ENCODE results near the gene FRYL.
"Not testable (repeated sequence)": the region's sequence is repeated elsewhere in the genome, so short reads cannot be mapped to it uniquely, and the experiment has no call there.

Gene FRYL

DNA sequence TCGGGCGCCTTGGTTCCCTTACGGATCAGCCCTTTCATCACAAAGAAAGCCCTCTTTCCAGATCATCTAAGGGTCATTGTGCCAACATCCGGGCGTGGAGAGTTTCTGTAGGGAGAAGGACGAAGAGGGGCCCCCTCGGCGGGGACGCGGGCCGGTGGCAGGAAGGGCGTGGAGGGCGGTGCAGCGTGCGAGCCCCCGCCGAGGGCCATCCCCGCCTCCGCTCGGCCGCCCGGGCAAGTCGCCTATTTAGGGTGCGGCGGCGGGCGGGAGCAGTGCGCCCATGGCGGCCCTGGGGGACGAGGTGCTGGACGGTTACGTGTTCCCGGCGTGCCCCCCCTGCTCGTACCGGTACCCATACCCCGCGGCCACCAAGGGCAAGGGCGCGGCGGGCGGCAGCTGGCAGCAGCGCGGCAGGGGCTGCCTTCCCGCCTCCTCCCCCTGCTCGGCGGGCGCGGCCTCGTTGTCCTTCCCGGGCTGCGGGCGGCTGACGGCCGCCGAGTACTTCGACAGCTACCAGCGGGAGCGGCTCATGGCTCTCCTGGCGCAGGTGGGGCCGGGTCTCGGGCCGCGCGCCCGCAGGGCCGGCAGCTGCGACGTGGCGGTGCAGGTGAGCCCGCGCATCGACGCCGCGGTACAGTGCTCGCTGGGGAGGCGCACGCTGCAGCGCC, 289.9 kb downstream of the FRYL start, which contains the start of gene ZAR1:
Gene ZAR1 (plus strand): TSS at position 241 of the 668 bp plus-strand sequence. CDS start 40 bp downstream, at position 281.
- DNase-seq (ENCODE audit: low spot score), result no peak

DNA sequence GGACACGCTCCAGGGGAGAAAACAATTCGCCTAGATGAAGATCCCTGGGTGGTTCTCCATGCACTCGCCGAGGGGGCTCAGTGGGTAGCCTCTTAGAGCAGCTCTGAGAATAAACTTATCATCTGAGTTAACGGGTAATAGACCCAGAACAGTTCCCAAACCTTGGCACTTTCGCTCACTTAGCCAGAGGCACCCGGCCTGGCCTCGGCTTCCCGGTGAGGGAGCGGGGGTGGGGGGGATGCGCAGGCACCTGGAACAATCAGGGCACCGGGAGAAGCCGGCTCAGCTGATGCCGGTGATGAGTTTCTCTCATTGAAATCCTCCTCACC, 290.4 kb downstream of the FRYL start:
- no peak for DNase-seq (ENCODE audit: low spot score)

DNA sequence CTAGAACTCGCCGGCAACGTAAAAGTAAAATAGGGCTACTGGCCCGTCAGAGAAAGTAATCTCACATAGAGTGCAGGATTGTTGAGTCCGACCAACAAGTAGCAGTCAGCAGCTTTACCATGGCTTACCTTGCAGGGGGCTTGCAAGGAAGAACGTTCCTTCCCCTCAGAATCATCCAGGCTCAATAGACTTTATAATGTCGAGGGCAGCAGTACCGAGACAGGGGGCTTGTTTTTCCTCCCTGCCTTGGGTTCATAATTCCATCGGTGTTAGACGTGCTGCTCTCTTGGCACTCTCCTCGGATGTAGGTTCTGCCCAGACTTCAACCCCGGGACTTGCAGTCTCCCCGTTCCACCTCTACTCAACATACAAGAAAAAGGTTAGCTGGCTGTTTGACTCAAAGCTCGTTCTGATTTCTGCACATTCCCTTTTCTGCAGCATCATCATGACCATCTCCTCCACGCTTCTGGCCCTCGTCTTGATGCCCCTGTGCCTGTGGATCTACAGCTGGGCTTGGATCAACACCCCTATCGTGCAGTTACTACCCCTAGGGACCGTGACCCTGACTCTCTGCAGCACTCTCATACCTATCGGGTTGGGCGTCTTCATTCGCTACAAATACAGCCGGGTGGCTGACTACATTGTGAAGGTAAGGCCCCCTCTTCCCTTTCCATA, 295.4 kb downstream of the FRYL start:
- no peak for DNase-seq (ENCODE audit: low spot score)

DNA sequence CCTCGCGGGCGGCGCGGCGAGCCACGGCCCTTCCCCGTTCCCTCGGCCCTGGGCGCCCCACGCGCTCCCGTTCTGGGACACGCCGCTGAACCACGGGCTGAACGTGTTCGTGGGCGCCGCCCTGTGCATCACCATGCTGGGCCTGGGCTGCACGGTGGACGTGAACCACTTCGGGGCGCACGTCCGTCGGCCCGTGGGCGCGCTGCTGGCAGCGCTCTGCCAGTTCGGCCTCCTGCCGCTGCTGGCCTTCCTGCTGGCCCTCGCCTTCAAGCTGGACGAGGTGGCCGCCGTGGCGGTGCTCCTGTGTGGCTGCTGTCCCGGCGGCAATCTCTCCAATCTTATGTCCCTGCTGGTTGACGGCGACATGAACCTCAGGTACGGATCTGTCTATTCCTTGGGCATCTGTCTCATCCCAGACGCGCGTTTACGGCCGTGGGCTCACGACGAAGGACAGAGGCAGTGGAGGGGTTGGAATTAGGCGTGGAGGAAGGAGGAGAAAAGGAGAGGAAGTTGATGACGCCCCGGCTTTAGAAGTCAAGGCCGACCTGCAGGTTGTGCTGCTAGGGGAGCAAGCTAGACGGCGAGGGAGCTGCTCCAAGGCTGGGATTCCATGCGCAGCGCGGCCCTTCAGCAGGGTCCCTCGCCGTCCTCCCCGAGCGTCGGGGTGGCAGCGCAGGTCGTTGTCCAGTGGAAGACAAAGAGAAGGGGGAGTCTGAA, 296.1 kb downstream of the FRYL start:
- DNase-seq (ENCODE audit: low spot score), result no peak

DNA sequence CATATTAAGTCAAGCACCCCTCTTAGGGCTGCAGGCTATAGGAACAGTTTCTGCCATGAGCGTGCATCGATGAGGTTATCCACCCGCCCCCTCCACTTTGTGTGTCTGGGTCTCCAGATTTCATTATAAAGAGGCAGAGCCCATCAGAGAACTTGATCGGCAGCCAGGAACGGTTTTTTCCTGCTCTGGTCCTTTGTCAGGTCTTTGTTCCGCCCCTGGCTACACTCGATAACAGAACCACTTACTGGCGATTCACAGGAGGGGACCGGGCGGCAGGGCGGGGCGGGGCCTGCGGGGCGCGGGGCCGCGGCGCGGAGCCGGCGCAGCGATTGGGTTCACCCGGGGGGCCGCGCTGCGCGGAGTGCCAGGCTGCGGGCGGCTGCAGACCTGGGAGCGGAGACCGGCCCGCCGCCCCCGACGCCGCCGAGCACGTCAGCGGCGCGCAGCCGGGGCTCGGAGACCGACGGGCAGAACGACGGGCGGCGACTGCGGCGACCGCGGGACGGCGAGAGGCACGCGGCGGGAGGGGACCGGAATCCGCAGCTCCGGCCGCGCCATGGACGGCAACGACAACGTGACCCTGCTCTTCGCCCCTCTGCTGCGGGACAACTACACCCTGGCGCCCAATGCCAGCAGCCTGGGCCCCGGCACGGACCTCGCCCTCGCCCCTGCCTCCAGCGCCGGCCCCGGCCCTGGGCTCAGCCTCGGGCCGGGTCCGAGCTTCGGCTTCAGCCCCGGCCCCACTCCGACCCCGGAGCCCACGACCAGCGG, 296.9 kb downstream of the FRYL start, which contains the start of gene SLC10A4:
Gene SLC10A4 (plus strand): TSS at position 338 of the 771 bp plus-strand sequence. CDS start 219 bp downstream, at position 557.
- DNase-seq (ENCODE audit: low spot score), result no peak

DNA sequence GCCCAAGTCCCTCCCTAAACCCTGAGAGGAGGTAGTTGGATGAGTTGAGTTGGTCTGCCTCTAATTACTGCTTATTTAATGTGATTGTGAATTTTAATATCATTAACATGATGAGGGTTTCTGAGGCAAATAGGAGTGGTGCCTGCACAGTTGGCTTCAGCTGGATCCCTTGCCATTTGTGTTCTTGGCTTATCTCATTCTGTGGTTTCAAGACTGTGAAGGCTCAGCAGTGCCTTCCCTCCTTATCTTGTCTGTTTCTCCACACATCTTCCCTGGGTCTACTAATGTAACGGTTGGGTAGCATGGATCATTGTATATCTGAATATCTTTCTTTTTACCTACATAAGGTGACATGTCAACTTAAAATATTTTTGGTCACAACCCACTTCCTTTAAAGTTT, 298.5 kb downstream of the FRYL start:
- DNase-seq (ENCODE audit: low spot score), result no peak

DNA sequence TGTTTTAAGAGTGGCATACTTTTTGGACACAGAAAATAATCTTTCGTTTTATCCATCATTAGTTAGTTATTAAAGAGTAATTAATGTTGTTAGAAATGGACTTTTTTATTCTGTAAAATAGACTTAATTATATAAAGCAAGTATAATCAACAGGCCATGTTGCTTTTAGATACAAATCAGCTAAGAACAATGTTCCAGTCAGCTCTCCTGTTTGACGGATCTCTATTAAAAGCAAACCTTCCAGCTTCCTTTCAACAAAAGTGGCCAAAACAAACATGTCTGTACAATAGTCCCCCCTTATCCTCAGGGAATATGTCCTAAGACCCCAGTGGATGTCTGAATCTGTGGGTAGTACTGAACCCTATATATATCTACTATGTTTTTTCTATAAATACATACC, 301.8 kb downstream of the FRYL start:
- DNase-seq (ENCODE audit: low spot score), result no peak

DNA sequence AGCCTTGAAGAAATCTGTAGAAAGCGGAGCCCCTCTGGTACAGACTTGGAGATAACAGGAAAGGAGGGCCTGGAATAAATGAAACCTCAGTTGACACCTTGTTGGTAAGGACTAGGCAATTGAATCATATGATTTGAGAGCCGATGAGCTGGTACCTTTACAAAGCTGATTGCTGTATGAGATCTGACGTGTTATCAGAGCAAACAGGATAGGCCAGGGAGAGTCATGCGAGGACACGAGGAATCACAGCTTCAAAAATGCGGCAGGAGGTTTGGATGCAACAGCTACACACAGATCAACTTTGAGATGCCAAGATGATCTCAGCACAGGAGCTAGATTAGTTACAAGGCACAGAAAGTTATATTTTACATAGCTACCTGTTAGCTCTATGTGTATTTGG, 304.3 kb downstream of the FRYL start:
- DNase-seq (ENCODE audit: low spot score), result no peak

DNA sequence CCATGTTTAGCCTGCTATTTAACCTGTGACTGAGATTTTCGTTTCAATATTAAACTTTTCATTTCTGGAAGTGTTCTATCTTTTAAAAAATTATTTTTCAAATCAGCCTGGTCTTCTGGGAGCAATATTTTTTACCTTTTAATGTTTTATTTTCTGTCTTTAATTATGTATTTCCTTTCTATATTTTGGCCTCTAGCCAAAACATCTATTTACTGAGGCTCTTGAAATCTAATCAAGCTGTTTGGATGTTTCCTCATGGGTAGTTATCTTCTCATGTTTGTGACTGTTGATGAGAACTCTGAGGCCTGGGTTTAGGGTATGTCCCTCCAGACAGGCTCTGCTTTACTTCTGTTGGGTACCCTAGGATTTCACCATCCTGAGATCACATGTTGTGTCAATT, 307.3 kb downstream of the FRYL start:
- no peak for DNase-seq (ENCODE audit: low spot score)

DNA sequence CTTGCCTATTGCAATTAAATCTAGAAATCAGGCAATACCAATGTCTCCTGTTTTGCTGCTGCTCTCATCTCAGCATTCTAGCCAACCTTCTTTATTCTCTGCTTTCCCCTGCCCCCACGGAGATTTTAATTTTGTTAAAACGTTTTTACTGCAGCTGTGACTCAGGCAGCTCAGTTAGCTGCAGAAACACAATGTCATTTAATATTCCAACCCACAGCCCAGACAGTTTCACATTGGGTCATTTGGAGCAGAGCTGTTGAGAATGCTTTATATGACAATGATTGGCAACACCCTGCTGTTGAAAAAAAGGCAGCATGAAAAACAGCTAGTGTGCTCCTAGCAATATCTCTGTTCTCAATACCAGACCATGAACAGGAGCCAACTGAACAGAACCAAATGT, 309.5 kb downstream of the FRYL start:
- no peak for DNase-seq (ENCODE audit: low spot score)

DNA sequence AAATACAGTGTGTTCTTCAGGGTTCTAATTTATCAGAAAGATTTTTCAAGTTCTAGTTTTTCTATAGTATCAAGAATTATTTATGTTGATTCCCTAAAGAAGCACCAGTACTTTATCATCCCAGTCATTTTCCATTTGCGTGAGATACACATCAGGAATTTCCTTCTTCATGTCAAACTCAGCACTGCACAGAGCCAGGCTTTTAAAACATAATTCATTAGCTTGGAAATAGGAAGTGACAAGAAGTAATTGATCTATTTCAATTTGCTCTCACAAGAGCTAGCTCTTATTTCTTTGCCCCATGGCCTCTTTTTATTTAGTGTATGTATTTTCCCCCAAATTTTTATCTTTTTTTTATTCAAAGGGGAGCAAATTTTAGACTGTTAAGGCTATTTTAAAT, 309.9 kb downstream of the FRYL start:
- no peak for DNase-seq (ENCODE audit: low spot score)

DNA sequence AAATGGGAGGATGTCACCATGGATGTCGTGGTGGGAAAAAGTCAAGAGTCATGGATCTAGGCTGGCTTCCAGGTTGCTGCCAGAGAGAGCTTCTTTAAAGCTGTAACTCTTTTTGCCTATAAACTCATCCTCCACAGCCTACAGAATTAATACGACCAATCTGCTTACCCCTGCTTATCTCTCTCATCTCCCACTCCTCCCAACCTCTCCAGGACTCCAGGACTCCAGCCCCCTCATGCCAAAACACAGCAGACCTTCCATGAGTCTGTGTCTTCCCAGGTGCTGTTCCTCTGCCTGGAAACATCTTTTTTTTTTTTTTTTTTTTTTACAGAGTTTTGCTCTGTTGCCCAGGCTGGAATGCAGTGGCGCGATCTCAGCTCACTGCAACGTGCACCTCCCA, 312.2 kb downstream of the FRYL start:
- no peak for DNase-seq (ENCODE audit: low spot score)

DNA sequence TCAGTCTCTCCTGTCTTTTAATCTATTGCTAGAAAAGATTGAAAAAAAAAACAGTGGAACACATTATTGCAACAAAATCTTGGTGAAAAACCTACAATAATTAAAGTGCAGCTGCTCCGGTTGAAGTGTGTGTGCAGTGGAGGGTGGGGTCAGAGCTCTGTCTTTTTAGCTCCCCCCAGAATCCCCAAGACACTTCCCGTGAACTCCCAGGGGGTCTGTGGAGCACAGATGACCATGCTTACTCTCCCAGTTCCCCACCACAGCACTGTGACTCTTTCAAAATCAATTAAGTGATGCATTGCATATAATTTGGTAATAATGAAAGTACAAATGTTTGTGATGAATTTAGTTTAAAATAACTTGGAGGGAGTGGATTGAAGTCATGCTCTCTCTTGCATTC, 312.6 kb downstream of the FRYL start:
- no peak for DNase-seq (ENCODE audit: low spot score)

DNA sequence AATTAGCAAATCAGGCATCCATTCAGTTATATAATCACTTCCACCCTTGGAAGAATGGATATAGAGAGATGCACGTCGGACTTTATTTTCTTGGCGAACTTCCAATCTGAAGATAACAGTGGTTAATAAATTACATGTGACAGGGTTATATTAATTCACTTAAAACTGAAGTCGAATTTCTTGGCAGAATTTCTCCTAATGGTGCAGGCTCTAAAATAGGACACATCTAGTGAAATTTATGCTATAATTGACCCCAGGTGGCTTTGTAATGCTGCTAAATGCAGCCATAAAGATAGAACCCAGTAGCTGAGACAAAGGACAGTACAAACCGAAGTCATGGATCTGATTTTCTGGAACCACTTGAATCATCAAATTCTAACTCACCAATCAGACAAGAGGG, 317.7 kb downstream of the FRYL start:
- no peak for DNase-seq (ENCODE audit: low spot score)

DNA sequence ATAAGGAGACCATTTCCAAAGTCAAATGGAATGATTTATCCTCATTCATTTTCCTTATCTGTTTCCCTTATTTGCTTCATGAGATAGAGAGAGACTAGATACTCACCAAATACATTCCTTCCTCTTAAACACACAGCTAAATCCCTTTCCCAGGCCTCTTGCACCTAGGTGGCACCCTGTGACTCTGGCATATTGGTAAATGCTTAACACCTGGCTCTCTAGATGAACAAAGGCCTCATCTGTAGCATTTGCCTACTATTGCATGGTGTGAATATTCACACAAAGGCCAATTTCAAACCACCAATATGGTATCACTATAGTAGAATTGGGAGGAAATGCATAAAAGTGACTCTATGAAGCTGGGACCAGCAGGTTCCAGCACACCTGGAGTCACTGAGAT, 319.1 kb downstream of the FRYL start:
- DNase-seq (ENCODE audit: low spot score), result no peak

DNA sequence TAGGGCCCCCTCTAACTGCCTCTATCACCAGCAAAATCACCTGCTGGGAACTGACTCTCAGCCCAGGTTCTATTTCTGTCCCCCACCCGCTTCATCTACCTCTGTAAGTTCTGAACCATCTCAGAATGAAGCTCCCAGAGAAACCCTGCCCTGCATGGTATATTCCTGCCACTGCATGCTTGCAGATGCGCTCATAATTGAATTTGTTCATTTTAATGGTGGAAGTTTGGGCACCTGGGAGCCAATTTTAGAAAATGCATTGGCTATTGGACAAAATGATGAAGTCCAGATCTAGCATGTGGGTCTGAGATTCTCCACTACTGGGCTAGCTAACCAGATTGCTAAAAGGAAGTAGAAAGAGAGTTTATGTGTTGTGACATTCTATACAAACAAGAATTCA, 325.5 kb downstream of the FRYL start:
- no peak for DNase-seq (ENCODE audit: low spot score)

DNA sequence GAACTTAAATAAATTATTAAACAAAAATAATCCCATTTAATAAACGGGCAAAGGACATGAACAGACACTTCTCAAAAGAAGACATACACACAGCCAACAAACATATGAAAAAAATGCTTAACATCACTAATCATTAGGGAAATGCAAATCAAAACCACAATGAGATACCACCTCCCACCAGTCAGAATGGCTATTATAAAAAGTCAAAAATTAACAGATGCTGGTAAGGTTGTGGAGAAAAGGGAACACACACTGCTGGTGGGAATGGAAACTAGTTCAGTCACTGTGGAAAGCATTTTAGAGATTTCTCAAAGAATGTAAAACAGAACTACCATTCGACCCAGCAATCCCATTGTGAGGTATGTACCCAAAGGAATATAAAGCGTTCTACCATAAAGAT, 328.4 kb downstream of the FRYL start:
- not testable (repeated sequence) for DNase-seq (ENCODE audit: low spot score)

DNA sequence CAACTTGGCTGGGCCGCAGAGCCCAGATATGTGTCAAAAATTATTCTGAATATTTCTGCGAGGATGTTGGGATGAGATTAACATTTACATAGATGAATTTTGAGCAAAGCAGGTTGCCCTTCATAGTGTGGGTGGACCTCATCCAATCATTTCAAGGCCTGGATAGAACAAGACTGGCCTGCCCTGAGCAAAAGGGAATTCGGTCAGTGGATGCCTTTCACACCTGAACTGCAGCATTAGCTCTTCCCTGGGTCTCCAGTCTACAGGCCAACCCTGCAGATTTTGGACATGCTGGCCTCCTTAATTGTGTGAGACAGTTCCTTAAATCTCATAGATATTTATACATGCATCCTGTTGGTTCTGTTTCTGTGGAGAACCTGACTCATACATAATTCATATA, 329.3 kb downstream of the FRYL start:
- DNase-seq (ENCODE audit: low spot score), result no peak

DNA sequence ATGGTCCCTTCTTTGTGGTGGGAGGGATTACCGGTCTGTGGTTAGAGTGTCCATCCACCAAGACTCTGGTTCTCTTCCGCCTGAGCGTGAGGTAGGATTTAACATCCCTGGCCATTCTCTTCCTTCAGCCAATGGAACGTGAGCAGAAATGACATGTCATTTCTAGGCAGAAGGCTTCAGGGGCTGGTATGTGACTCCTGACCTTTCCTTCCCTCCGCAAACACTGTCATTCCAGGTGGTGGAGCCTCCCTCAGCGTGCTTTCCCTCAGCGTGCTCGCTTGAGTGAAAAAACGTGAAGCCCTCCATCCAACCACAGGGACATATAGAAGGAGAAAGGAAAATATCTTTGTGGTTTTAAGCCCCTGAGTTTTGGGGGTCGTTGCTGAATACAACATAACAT, 330.9 kb downstream of the FRYL start:
- DNase-seq (ENCODE audit: low spot score), result no peak
